Activated T-cell treated with anti-CD3 and anti-CD28 coated beads for 48 hours (primary cell): ENCODE measurements around the gene LYZL6.
A peak's percentile ranks its signal among the peaks of the same experiment; 100 is the strongest.

ENCODE experiments used
- DNase-seq: peaks from one replicate; pipeline ENCODE4 v3.0.0-alpha.2; 2020; ENCODE audit warnings: low read depth

Gene LYZL6, protein sequence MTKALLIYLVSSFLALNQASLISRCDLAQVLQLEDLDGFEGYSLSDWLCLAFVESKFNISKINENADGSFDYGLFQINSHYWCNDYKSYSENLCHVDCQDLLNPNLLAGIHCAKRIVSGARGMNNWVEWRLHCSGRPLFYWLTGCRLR

DNA sequence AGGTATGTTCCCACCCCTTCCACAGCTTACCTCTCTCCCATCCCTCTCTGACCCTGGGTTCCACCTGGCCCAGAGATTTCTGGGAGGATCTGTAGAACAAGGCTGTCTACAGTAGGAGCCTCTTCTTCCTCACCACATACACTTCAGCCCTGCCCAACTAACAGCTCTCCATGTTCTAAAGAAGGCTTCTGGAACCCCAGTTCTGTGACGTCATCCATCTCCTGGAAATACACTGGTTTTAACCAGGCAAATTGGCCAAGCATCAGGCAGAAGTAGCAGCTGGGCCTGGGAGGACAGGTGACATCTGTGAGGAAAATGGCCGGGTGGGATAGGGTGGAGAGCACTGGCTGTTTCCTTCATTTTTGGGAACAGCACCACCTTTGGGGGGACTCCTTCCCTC lies at the start of gene LYZL6:
Gene LYZL6 (minus strand): TSS at position 177 of the 400 bp plus-strand sequence. CDS start 4,357 bp downstream, outside the sequence.
- no peak for DNase-seq

DNA sequence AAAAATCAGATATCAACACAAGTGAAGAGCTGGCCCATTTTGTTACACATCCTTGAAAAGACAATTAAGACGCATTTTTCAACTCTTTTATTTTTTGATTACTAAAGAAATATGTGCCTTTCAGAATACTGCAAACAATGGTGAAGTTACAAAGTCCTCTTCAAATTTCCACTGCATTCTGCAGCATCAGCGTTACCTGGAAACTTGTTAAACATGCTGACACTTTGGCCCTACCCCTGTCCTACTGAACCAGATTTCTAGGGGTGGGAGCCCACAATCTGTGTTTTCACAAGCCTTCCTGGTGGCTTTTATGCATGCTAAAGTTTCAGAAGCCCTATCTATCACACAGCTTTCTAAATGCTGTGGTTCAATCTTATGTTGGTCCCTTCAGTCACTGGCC lies 47.6 kb upstream of the LYZL6 start:
- DNase-seq = no peak

DNA sequence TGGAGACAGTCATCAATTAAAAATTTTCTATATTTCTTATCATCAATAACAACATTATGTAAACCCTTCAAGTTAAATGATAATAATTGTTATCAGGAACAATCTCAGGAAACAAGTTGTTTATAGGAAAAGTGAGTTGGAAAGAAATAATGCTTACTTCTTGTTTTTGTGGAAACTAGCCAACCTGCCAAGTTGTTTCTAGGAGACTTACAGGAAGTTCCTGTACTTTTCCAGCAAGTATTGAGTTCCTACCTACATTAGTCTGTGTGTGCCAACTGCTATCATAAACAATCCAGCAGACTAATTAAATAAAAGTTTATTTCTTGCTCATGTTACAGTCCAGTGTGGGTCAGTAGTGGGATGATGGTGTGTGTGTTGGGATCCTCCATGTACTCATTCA lies 44.7 kb upstream of the LYZL6 start:
- DNase-seq = no peak

DNA sequence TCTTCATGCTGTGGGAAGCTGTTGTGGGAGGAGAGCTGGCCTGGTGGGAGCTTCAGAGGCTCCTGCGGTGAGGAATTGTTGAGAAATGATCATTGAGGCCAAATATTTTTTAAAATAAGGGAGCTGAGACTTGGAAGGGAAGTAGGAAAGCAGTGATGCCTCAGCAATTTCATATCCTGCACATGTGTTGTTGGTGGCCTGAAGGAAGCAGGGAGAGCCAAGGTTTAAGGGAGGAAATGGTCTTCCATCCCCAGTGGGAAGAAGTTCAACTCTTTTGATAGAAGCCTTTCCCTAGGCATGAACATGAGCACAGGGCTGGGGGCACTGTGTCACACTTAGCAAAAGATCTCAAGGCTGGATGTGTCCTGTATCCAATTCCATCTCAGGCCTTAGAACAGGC lies 43.1 kb upstream of the LYZL6 start, which contains the start of gene CCL14:
Gene CCL14 (minus strand): TSS at position 87 of the 400 bp plus-strand sequence. CDS start 80 bp downstream, at position 7.
- no peak for DNase-seq

DNA sequence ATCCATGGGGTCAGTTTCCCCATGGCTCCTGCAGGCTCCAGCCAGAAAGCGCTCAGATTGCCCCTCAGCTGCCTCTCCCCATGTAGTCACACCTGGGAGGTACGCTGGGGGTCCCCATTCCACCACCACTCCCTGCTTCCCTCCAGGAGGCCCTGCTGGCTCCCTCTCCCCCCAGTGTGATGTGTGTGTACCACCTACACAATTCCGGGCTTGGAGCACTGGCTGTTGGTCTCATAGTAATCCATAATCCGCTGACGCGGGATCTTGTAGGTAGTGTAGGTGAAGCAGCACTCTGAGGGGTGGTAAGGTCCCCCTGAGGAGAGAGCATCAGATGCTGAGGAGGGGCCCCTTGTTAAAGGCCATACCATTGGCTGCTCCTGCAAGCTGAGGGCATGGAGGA lies 40.6 kb upstream of the LYZL6 start:
- no peak for DNase-seq

DNA sequence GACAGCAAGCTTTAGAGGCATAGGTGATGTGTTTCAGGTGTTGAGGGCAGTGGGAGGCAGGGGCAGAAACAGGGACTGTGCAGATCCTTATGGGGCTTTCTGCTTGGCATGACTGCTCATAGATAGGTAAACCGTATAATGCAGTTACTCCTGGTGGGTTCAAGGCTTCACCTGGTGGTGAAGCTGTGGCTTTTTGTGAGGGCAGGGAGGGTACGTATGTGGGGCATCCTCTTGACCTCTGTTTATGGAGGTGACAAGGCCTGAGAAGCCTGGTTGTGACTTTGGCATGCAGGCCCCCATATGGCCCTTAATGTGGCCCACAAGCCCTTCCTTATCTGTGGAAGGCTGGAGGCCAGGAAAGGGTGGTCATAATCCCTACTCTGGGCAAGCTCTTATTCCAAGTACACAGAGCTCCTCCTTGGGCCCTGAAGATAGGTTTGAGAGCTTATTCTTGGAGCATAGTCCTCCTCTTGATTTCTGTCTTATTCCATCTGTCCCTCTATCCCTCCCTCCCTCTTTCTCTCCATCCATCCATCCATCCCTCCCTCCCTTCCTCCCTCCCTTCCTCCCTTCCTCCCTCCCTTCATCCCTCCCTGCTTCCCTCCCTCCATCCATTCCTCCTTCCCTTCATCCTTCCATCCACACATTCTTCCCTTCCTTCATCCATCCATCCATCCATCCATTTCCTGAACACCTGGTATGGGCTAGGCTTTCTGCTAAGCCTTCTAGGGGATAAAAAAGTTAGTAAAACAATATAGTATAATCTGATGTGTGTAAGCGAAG lies 39.1 kb upstream of the LYZL6 start:
- no peak for DNase-seq

DNA sequence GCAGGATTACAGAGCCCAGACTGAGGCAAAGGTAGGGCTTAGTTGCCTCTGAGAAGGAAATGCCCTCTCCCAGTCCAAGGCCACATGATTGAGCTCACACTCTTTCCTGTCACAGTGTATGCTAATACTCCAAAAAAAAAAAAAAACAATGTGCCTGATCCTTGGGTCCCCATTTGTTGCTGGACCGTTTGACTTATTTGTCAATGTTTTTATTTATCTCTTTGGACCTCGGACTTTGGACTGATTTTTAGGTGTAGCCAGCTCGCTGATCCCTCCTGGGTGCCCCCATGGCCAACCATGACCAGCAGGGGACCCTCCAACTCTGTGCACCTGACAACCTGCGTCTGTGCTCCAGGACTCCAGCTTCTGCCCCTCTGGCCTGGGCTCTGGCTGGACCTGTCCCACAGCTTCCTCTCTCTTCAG lies 38.4 kb upstream of the LYZL6 start:
- DNase-seq = no peak

DNA sequence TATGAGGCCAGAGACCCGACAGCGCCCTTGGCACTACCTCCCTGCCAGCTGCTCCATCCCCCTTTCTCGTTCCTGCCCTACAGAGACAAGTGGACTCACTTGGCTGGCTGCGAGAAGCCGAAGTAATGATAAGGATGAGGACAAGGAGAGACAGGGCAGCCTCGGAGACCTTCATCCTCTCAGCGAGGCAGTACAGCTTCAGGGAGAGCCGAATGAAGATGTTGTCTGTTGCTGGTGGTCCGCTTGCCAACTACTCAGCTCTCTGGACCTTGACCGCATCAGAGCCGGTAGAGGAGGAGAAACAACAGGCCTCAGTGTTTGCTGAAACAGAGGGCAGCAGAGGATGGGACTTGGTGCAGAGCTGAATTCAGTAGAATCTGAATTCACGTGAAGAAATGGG lies 37.7 kb upstream of the LYZL6 start, which contains the start of gene CCL16:
Gene CCL16 (minus strand): TSS at position 252 of the 400 bp plus-strand sequence. CDS start 77 bp downstream, at position 175.
- DNase-seq = no peak

DNA sequence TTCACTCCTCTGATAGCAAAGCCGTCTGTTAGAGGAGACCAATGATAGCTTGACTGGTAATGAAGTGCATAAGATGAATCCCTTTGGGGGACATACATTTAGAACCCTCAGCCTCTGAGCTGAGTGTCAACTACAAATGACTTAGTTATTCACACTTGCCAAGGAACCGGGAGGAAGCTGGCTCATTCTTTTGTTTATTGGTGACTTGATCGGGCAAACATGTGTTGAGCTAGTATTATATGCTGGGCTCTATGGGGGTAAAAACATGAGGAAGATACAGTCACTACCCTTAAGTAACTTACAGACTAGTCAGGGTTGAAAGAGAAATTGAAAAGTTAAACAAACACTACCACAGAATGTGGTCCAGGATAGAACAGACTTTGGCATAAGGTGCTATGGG lies 34.8 kb upstream of the LYZL6 start:
- no peak for DNase-seq

DNA sequence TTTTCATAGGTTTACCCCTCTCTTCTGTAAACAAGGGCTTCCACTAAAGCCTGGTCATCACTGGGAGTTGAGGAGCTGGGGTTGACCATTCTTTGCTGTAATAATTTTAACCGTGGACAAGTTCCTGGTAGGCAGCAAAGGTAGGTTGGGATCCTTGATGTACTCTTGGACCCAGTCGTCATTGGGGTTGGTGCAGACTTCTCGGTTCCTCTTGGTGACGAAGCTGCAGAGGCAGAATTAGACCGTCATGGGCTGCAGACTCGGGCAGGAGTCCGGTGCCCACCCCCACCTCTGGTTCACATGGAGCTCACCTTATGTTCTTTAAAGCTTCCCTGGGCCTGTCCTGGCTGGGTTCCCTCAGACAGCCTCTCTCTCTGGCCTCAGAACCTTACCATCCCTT lies 34.0 kb upstream of the LYZL6 start:
- DNase-seq = no peak

DNA sequence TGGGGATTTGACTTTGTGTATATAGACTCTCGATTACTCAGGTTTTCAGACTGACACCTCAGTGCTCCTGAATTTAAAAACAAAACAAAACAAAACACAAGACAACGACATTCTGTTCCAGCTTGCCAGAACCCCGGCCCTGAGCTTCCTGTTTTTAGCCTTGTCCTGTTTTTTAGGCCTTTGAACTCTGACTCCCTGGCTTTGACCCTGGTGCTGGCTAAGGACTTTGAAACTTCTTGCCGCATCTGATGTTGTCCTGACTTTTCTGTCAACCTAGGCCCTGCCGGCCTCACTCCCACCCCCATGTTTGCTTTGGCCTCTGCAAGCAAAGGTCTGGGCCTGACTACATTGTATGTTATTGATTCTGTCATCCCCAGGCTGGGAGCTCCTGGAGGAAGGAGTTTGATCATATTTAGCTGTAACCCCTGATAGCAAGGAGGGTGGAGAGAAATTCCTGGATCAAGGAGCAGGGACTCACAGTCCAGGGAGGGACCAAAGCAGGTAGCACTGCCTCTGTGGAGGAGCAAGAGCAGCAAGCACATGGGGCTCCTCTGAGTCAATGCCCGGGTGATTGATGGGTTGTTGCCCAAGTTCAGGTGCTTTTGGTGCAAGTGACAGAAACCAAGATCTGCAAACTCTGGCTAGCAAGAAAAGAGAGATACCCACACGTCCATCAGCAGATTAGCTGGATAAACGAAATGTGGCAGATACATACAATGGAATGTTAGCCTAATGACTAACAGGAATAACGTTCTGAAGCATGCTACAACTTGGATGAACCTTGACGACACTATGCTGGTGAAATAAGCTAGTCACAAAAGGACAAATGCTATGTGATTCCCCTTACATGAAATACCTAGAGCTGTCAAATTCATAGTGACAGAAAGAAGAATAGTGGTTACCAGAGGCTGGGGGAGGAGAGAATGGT lies 30.1 kb upstream of the LYZL6 start:
- DNase-seq = no peak

DNA sequence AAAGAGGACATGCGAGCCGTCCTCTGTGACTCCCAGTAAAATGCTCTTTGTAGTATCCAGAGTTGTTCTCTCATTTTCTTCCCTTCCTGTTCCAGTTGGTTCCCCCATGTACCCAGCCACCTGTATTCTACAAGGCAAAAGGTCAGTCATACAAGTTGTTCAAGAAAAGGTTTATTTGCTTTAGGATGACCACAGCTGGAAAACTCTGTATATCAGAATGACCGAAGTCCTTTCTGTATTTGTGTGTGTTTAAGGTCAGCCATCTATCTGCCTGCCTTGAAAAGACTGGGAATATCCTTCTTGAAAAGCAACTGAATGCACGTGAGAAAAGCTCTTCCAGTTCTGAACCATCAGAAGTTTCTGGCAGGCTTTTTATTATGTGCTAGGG lies 29.4 kb upstream of the LYZL6 start:
- no peak for DNase-seq

DNA sequence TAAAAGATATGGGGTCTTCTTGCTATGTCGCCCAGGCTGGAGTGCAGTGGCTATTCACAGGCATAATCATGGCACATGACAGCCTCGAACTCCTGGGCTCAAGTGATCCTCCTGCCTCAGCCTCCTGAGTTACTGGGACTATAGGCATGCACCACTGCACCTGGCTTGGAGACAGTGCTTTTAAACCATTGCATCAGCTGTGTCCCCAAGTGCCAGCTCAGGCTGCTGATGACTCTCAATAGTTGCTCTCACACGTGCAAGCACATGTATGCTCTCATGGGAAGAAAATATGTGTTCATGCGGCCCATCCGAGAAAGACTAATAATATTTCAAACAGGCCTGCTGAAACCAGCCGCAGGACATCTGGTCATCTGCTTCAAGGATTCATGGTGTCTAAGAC lies 29.0 kb upstream of the LYZL6 start:
- no peak for DNase-seq

DNA sequence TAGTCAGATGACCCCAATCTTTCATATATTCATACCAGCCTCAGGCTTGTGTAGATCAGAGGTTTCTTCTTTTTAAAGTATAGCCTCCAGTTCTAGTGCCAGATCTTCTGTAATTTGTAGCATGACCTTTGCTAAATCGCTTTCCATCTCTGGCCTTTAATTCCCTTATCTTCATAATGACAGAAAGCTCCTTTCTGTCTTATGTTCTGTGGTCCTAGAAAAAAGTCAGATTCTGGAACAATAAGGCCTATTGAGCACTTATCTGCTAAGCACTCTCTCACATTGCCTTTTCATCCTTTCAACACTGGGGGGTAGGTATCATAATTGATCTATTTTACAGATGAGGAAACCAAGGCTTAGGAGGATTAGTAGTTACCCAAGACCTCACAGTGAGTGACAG lies 28.6 kb upstream of the LYZL6 start:
- DNase-seq = no peak

DNA sequence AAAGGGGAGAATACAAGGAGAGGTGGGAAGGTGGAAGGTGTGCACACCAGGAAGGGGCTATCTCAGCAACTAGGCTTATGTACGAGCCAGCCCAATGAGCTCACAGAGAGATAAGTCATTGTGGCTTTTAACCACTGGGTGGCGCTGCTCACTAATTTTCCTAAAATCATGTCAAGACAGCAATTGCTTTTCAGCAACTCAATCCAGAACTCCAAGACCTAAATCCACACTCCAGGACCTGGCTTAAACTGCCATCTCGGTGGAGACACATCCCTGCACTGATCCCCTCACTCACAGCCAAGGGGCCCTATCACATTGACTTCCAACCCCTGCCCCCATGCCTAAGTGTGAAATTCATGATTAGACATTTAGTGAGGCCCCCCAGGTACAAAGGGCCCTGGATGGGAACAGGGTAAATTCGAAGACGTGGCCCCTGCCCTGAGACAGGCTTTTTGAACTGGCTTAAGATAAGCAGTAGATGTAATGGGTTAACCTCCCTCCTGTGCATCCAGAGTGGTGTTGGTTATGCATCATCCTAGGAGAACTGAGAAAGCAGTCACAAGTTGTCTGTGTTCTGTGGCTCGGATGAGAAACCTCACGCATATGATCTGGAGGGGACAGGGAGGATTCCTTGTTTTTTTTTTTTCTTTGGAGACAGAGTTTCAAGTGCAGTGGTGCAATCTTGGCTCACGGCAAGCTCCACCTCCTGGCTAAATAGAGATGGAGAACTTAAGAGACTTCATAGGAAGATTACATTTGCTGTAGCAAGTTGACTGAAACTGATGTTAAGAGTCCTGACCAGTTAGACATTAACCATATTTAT lies 26.3 kb upstream of the LYZL6 start:
- DNase-seq = peak; percentile 41

DNA sequence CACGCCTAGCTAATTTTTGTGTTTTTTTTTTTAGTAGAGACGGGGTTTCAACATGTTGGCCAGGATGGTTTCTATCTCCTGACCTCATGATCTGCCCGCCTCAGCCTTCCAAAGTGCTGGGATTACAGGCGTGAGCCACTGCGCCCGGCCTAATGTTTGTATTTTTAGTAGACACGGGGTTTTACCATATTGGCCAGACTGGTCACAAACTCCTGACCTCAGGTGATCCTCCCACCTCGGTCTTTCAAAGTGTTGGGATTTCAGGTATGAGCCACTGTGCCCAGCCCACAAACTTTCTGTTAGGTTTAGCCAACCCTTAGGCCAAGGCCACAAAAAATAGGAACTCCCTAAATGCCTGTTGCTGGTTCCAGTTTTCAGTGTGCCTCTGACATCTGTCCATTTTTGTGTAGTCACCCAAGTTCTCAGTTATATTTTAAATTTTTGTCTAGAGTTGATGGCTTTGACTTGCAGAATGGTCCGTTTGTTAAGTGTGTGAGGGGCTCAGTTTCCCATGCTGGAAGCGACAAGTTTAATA lies 25.1 kb upstream of the LYZL6 start:
- no peak for DNase-seq

DNA sequence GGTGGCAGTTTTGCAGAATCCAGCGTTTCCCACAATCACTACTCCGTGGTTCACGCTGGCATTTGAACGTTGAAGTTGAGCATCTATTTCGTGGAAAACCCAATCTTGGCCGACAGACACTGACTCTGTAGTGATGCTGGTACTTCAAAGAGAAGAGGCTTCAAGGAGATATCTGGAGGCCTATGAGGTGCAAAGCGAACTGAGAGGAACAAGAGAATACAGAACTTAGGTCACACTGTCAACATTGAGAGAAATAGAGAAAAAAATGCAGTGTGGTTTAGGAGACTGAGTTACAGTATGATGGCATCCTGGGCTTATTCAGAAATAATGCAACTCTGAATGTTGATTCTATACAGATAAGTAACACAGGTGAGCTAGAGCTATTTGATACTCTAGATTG lies 21.8 kb upstream of the LYZL6 start:
- no peak for DNase-seq

DNA sequence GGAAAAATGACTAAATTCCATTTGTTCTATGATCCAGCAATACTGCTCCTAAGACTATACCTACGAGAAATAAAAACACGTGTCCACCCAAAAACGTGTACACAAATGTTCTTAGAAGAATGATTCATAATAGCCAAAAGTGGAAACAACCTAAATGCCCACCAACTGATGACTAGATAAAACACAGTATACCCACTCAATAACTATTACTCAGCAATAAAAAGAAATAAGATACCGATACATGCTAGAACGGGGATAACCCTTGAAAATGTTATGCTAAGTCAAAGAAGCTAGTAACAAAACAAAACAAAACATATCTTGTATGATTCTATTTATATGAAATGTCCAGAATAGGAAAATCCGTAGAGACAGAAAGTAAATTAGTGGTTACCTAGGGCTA lies 20.1 kb upstream of the LYZL6 start:
- no peak for DNase-seq

DNA sequence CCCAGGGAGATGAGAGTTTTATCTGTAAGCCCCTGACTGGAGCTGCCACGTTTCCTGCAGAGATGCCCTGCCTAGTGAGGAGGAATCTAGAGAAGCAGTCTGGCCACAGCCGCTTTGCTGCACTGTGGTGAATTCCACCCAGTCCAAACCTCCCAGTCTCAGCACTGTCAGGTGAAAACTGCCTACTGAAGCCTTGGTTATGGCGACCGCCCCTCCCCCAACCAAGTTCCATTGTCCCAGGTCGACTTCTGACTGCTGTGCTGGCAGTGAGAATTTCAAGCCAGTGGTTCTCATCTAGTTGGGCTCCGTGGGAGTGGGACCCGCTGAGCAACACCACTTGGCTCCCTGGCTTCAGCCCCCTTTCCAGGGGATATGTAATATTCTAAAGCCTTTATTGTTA lies 10.2 kb upstream of the LYZL6 start:
- no peak for DNase-seq

DNA sequence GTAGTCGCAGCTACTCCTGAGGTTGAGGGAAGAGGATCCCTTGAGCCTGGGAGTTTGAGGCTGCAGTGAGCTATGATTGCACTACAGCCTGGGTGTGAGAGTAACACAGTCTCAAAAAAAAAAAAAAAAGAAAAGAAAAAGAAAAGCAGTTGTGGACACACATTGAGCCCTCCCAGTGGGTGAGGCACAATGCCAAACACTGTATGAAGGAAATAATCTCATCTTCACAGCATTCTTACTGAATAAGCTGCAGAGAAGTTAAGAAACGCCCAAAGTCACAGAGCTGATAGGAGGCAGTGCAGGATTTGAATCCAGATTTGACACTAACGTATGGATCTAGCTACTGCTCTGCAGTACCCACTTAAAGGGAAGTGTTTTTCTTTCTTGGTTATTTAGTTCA lies 5.9 kb upstream of the LYZL6 start:
- DNase-seq = no peak

DNA sequence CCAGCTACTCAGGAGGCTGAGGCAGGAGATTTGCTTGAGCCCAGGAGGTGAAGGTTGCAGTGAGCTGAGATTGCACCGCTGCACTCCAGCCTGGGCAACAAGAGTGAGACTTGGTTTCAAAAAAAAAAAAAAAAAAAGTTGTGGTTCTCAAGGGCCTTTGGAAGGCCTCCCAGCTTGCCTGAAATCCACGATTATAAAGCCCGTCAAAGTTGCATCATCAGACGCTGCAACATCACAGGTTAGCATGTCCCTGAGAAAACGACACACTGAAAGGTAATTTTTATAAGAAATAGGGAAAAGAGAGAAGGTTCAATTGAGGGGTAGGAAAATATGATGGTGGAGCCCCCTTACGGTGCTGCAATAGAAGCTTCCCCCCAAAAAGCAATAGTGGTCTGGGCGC lies 4.6 kb upstream of the LYZL6 start:
- no peak for DNase-seq
